HEK293 (cell line): ENCODE data around the gene WASL.

Source experiments
- CTCF ChIA-PET: fragments of 350-600 bp; formaldehyde crosslinking; extraction: SDS; loops from one replicate; lab custom pipeline; 2021; ENCODE audit warnings: antibody characterized with exemption; lab: Yijun Ruan, JAX
- POLR2A ChIA-PET: fragments of 300-600 bp; formaldehyde crosslinking; extraction: SDS; loops from one replicate; lab custom pipeline; 2020; ENCODE audit warnings: antibody characterized with exemption, inconsistent platforms; lab: Yijun Ruan, JAX
- H3K27ac ChIP-seq: fragments of 200-500 bp; sonication (Bioruptor generic); 2 replicates; pipeline ENCODE4 v1.5.1; 2014; ENCODE audit warnings: low read depth, low read length, control low read depth, inconsistent platforms; ENCODE audit errors: extremely low read depth
- H3K36me3 ChIP-seq, 2 experiments: fragments of 200-500 bp in 1 of 2; sonication (Bioruptor generic) in 1 of 2; 1 replicate in 1 of 2; 2 replicates in 1 of 2; pipeline ENCODE4 v1.5.1; 2014 to 2017; ENCODE audit warnings: inconsistent platforms in 2 of 2, low read length in 2 of 2; ENCODE audit not compliant: control insufficient read depth in 2 of 2, insufficient read depth in 1 of 2
- H3K4me1 ChIP-seq: fragments of 200-500 bp; sonication (Bioruptor generic); 2 replicates; pipeline ENCODE4 v1.5.1; 2014; ENCODE audit warnings: mild to moderate bottlenecking, low read length, inconsistent platforms; ENCODE audit not compliant: control insufficient read depth, insufficient read depth
- H3K4me3 ChIP-seq: 2 replicates; pipeline ENCODE4 v1.5.1; 2011; ENCODE audit warnings: low read depth, mild to moderate bottlenecking, control low read depth, low read length, moderate library complexity
- H3K9me3 ChIP-seq: fragments of 200-500 bp; sonication (Bioruptor generic); 2 replicates; pipeline ENCODE4 v1.5.1; 2014; ENCODE audit warnings: low read depth, low read length, inconsistent platforms; ENCODE audit not compliant: control insufficient read depth, insufficient read depth
- HOXD13 ChIP-seq: sonication (generic); formaldehyde crosslinking; IDR thresholded peaks from 2 replicates; pipeline ENCODE4 v1.8.0; 2022; ENCODE audit warnings: missing genetic modification reagents, borderline replicate concordance
- IKZF3 ChIP-seq: fragments of 450-650 bp; IDR thresholded peaks from 2 replicates; pipeline ENCODE4 v1.5.0; 2018; ENCODE audit warnings: missing biosample characterization, mild to moderate bottlenecking, missing genetic modification characterization, moderate library complexity
- KLF7 ChIP-seq: fragments of 450-650 bp; formaldehyde crosslinking; IDR thresholded peaks from 2 replicates; pipeline ENCODE4 v1.5.1; 2016; ENCODE audit warnings: missing biosample characterization, missing genetic modification characterization, borderline replicate concordance
- PRDM1 ChIP-seq: fragments of 450-650 bp; formaldehyde crosslinking; IDR thresholded peaks from 2 replicates; pipeline ENCODE4; 2016; ENCODE audit warnings: missing biosample characterization, missing genetic modification characterization
- PRDM10 ChIP-seq: fragments of 450-650 bp; formaldehyde crosslinking; IDR thresholded peaks from 2 replicates; pipeline ENCODE4 v1.5.1; 2016; ENCODE audit warnings: missing biosample characterization, missing genetic modification characterization
- REPIN1 ChIP-seq: fragments of 450-650 bp; formaldehyde crosslinking; IDR thresholded peaks from 2 replicates; pipeline ENCODE4 v1.5.1; 2017; ENCODE audit warnings: missing biosample characterization, missing genetic modification characterization, low read depth
- ZNF146 ChIP-seq: fragments of 450-650 bp; formaldehyde crosslinking; IDR thresholded peaks from 2 replicates; pipeline ENCODE4 v1.5.1; 2016; ENCODE audit warnings: missing biosample characterization, missing genetic modification characterization
- ZNF175 ChIP-seq: fragments of 450-650 bp; formaldehyde crosslinking; IDR thresholded peaks from 2 replicates; pipeline ENCODE4 v1.5.1; 2016; ENCODE audit warnings: missing biosample characterization, missing genetic modification characterization
- ZNF19 ChIP-seq: fragments of 450-650 bp; formaldehyde crosslinking; IDR thresholded peaks from 2 replicates; pipeline ENCODE4; 2016; ENCODE audit warnings: missing biosample characterization, missing genetic modification characterization, low read depth
- ZNF24 ChIP-seq: fragments of 450-650 bp; formaldehyde crosslinking; IDR thresholded peaks from 2 replicates; pipeline ENCODE4 v1.5.1; 2016; ENCODE audit warnings: missing biosample characterization, missing genetic modification characterization
- ZNF37A ChIP-seq: fragments of 450-650 bp; IDR thresholded peaks from 2 replicates; pipeline ENCODE4 v1.5.1; 2018; ENCODE audit warnings: missing biosample characterization, missing genetic modification characterization
- ZNF394 ChIP-seq: fragments of 450-650 bp; formaldehyde crosslinking; IDR thresholded peaks from 2 replicates; pipeline ENCODE4 v1.5.1; 2016; ENCODE audit warnings: missing biosample characterization, missing genetic modification characterization, mild to moderate bottlenecking, moderate library complexity, borderline replicate concordance
- ZNF521 ChIP-seq: fragments of 450-650 bp; formaldehyde crosslinking; IDR thresholded peaks from 2 replicates; pipeline ENCODE4 v1.5.1; 2017; ENCODE audit warnings: missing biosample characterization, mild to moderate bottlenecking, missing genetic modification characterization
- ZNF548 ChIP-seq: fragments of 450-650 bp; formaldehyde crosslinking; IDR thresholded peaks from 2 replicates; pipeline ENCODE4 v1.5.1; 2016; ENCODE audit warnings: missing biosample characterization, missing genetic modification characterization
- ZNF571 ChIP-seq: fragments of 450-650 bp; formaldehyde crosslinking; IDR thresholded peaks from 2 replicates; pipeline ENCODE4 v1.5.0; 2017; ENCODE audit warnings: missing biosample characterization, missing genetic modification characterization
- ZNF623 ChIP-seq: fragments of 450-650 bp; formaldehyde crosslinking; IDR thresholded peaks from 2 replicates; pipeline ENCODE4 v1.5.1; 2016; ENCODE audit warnings: missing biosample characterization, missing genetic modification characterization
- ZNF677 ChIP-seq: fragments of 450-650 bp; IDR thresholded peaks from 2 replicates; pipeline ENCODE4 v1.5.0; 2018; ENCODE audit warnings: missing biosample characterization, mild to moderate bottlenecking, missing genetic modification characterization, moderate library complexity
- ZNF707 ChIP-seq: fragments of 450-650 bp; formaldehyde crosslinking; IDR thresholded peaks from 2 replicates; pipeline ENCODE4 v1.5.1; 2016; ENCODE audit warnings: missing biosample characterization, missing genetic modification characterization
- ZNF792 ChIP-seq: fragments of 450-650 bp; formaldehyde crosslinking; IDR thresholded peaks from 2 replicates; pipeline ENCODE4 v1.5.1; 2016; ENCODE audit warnings: missing biosample characterization, missing genetic modification characterization
- ZNF837 ChIP-seq: fragments of 450-650 bp; formaldehyde crosslinking; IDR thresholded peaks from 2 replicates; pipeline ENCODE4 v1.5.1; 2016; ENCODE audit warnings: missing biosample characterization, missing genetic modification characterization
- TF ChIP-seq, protein P1 (sequence below): fragments of 450-650 bp; formaldehyde crosslinking; IDR thresholded peaks from 2 replicates; pipeline ENCODE4 v1.5.1; 2016; ENCODE audit warnings: missing biosample characterization, missing genetic modification characterization
- TF ChIP-seq, protein P2 (sequence below): fragments of 450-650 bp; formaldehyde crosslinking; IDR thresholded peaks from 2 replicates; pipeline ENCODE4 v1.5.1; 2016; ENCODE audit warnings: missing biosample characterization, missing genetic modification characterization
- TF ChIP-seq, protein P3 (sequence below): fragments of 450-650 bp; formaldehyde crosslinking; IDR thresholded peaks from 2 replicates; pipeline ENCODE4 v1.5.1; 2016; ENCODE audit warnings: missing biosample characterization, missing genetic modification characterization
- TF ChIP-seq, protein P4 (sequence below): fragments of 450-650 bp; formaldehyde crosslinking; IDR thresholded peaks from 2 replicates; pipeline ENCODE4 v1.5.1; 2016; ENCODE audit warnings: missing biosample characterization, missing genetic modification characterization

WASL gene

GRCh38 chr7:123745437-123745836 is 3.4 kb downstream of the WASL start:
- Histone ChIP-seq H3K36me3 (no peaks in the 10 kb centered on the region), H3K9me3 (no peaks in the 10 kb centered on the region), H3K4me1 (peaks cover 10% of the 10 kb centered on the region; the same call in 1 of the 2 replicates), H3K27ac (no peak overlapping the region), H3K4me3 (no peak overlapping the region)
- POLR2A ChIA-PET, result no interaction called here
- TF ChIP-seq ZNF146 (tag by site-specific recombination) (no peak), ZNF548 (tag by site-specific recombination) (no peak), ZNF837 (no peak), HOXD13 (CRISPR knock-in tag) (no peak), ZNF707 (tag by site-specific recombination) (no peak), ZNF521 (tag by site-specific recombination) (no peak), ZNF677 (tag by site-specific recombination) (no peak), IKZF3 (tag by site-specific recombination) (no peak), PRDM10 (tag by site-specific recombination) (no peak), ZNF792 (tag by site-specific recombination) (no peak)
- TF ChIP-seq, protein P1, sequence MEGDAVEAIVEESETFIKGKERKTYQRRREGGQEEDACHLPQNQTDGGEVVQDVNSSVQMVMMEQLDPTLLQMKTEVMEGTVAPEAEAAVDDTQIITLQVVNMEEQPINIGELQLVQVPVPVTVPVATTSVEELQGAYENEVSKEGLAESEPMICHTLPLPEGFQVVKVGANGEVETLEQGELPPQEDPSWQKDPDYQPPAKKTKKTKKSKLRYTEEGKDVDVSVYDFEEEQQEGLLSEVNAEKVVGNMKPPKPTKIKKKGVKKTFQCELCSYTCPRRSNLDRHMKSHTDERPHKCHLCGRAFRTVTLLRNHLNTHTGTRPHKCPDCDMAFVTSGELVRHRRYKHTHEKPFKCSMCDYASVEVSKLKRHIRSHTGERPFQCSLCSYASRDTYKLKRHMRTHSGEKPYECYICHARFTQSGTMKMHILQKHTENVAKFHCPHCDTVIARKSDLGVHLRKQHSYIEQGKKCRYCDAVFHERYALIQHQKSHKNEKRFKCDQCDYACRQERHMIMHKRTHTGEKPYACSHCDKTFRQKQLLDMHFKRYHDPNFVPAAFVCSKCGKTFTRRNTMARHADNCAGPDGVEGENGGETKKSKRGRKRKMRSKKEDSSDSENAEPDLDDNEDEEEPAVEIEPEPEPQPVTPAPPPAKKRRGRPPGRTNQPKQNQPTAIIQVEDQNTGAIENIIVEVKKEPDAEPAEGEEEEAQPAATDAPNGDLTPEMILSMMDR (tag by site-specific recombination), result no peak
- TF ChIP-seq, protein P2, sequence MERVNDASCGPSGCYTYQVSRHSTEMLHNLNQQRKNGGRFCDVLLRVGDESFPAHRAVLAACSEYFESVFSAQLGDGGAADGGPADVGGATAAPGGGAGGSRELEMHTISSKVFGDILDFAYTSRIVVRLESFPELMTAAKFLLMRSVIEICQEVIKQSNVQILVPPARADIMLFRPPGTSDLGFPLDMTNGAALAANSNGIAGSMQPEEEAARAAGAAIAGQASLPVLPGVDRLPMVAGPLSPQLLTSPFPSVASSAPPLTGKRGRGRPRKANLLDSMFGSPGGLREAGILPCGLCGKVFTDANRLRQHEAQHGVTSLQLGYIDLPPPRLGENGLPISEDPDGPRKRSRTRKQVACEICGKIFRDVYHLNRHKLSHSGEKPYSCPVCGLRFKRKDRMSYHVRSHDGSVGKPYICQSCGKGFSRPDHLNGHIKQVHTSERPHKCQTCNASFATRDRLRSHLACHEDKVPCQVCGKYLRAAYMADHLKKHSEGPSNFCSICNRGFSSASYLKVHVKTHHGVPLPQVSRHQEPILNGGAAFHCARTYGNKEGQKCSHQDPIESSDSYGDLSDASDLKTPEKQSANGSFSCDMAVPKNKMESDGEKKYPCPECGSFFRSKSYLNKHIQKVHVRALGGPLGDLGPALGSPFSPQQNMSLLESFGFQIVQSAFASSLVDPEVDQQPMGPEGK (tag by site-specific recombination), result no peak
- CTCF ChIA-PET, result interaction anchor here (0.6 to 1.5 kb wide), 7 partner anchors 8 to 64 kb away, joined by 3 to 6 read pairs (median 3); no protein-coding TSS in a partner anchor

DNA sequence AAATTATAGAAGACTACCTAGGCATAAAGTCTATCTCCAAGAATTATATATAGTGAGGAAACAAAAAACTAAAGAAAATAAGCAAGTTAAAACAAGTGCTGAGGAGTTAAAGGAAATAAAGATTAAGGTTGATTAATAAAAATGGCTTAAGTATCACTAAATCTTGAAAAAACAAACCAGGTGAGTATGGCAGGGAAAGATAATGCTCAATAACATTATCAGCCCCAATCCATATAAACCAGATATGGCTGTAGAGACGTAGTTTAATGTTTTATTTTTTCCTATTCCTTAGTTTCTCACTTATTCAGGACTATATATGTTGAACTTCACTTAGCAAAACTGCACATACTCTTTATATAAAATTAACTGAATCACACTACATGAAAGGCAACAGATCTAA is 4.4 kb downstream of the WASL start:
- Histone ChIP-seq H3K4me1 (peaks cover 10% of the 10 kb centered on the region; the same call in 1 of the 2 replicates), H3K9me3 (no peaks in the 10 kb centered on the region), H3K4me3 (no peak overlapping the region), H3K36me3 (no peaks in the 10 kb centered on the region), H3K27ac (no peak overlapping the region)
- TF ChIP-seq REPIN1 (tag by site-specific recombination) (no peak), ZNF37A (tag by site-specific recombination) (no peak), ZNF571 (tag by site-specific recombination) (no peak), ZNF394 (tag by site-specific recombination) (no peak), KLF7 (tag by site-specific recombination) (no peak), ZNF623 (tag by site-specific recombination) (no peak), ZNF24 (tag by site-specific recombination) (no peak), ZNF175 (tag by site-specific recombination) (no peak), PRDM1 (no peak), ZNF19 (tag by site-specific recombination) (no peak)
- TF ChIP-seq, protein P3, sequence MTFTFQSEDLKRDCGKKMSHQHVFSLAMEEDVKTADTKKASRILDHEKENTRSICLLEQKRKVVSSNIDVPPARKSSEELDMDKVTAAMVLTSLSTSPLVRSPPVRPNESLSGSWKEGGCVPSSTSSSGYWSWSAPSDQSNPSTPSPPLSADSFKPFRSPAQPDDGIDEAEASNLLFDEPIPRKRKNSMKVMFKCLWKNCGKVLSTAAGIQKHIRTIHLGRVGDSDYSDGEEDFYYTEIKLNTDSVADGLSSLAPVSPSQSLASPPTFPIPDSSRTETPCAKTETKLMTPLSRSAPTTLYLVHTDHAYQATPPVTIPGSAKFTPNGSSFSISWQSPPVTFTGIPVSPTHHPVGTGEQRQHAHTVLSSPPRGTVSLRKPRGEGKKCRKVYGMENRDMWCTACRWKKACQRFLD (tag by site-specific recombination), result no peak
- TF ChIP-seq, protein P4, sequence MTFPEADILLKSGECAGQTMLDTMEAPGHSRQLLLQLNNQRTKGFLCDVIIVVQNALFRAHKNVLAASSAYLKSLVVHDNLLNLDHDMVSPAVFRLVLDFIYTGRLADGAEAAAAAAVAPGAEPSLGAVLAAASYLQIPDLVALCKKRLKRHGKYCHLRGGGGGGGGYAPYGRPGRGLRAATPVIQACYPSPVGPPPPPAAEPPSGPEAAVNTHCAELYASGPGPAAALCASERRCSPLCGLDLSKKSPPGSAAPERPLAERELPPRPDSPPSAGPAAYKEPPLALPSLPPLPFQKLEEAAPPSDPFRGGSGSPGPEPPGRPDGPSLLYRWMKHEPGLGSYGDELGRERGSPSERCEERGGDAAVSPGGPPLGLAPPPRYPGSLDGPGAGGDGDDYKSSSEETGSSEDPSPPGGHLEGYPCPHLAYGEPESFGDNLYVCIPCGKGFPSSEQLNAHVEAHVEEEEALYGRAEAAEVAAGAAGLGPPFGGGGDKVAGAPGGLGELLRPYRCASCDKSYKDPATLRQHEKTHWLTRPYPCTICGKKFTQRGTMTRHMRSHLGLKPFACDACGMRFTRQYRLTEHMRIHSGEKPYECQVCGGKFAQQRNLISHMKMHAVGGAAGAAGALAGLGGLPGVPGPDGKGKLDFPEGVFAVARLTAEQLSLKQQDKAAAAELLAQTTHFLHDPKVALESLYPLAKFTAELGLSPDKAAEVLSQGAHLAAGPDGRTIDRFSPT (tag by site-specific recombination), result no peak
- POLR2A ChIA-PET, result no interaction called here
- CTCF ChIA-PET, result interaction anchor here (0.6 to 1.0 kb wide), 2 partner anchors 73 to 94 kb away, joined by 3 to 5 read pairs; no protein-coding TSS in a partner anchor
